Measurements from ENCODE around the gene MLX.
"Not testable (repeated sequence)": the region's sequence is repeated elsewhere in the genome, so short reads cannot be mapped to it uniquely, and the experiment has no call there.

MLX gene

DNA sequence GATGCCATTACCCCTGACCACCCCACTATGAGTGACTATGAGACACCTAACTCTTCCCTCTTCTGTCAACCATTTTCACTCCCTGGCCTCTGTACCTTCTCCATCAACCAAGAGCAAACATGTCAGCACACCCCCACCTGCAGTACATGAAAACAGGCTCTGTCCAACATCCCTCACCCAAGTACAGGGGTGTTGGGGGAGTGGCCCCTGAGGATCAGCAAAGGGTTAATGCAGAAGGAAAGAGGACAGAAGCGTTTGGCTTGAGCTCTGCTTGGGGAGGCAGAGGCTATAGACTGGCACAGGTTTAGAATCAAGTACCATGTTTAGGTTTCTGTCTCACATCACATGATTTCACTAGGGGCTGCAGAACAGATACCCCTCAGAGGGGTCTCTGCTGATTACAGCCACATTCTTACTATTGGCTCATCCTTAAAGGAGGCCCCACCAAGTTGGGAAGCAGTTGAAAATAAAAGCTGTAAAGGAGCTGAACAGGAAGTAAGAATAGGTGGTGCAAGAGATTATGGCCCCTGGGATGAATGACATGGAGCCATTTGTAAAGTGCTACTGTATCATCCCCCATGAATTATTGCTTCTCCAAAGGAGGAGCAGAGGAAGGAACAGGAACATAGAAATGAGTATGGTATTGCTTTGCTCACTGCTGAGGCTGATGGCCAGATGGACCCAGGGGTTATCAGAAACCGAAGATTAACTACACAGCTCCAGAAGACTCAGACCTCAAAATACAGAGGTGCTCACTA lies 13.1 kb downstream of the MLX start:
- no peak for DNase-seq (ENCODE audit: low read depth)

DNA sequence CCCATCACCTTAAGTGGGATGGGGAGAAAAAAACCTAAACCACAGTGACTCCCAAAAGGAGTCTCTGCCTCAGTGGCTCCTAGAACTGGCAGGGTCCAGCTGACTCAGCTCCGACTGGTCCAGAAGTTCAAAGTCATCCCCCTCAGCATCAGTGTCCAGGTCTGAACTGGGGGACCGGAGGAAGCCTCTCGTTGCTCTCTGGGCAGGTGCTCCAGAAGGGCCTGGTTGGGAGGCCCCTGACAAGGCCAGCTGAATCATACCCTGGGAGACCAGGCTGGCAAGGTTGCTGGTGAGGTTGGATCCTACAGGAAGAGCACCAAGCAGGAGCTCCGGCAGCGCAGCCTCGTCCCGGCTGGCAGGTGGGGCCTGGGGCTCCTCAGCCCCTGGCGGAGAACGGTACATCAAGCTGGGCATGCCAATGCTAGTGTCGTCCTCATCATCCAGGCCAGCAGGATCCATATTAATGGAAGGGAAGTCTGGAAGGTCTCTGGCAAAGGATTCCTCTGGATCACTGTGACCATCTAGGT lies 14.9 kb downstream of the MLX start:
- no peak for DNase-seq (ENCODE audit: low read depth)

- DNase-seq (ENCODE audit: low read depth) = no peak
Observed at GRCh38 chr17:42584880-42585279, 18.0 kb downstream of the MLX start.

DNA sequence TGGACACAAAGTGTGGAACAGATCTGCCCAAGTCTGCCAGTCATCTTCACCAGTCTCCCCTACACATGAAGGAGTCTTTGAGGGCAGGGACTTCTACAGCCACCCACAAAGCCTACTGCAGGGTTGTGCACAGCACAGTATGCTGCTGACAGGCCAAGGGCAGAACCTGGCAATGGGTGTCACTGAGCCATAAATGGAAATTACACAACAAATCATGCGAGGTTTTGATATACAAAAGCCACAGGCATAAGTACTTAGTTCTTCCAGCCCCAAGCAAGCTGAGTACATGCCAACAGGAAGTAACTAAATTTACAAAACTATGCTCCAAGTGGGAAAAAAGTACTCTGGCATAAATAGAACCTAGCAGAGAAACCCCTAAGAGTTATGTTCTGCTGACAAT lies 18.5 kb downstream of the MLX start:
- DNase-seq (ENCODE audit: low read depth) = no peak

DNA sequence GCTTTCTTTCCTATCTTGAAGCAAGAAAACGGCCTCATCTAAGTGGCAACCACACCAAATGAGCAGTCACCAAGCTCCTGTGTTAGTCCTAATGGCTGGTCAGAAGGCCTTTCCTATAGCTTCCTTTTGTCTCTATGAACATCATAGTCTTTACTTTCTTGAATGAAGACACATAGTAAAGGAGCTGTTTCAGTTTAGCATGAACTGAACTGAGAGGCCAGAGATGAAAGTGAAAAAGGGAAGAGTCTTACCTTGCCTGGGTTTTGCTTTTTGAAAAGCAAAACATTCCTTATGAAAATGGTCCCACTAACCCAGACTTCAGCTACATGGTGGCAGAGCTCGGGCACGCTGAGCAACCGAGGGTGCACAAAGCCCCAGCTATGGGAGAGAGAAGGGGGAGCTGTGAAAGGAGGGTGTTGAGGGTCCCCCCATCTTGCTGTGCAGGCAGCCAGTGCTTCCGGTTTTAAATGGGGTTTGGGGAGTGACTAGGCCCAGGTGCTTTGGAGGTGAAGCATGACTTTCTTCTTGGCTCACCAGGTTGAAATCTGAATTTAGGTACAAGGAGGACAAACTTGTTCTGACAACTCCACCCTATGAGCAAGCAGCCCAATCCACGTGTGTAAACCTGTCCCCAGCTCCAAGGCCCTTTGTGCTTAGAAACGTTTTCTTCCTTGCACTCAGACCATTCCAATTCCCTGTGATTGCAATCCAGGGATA lies 19.8 kb downstream of the MLX start:
- no peak for DNase-seq (ENCODE audit: low read depth)

DNA sequence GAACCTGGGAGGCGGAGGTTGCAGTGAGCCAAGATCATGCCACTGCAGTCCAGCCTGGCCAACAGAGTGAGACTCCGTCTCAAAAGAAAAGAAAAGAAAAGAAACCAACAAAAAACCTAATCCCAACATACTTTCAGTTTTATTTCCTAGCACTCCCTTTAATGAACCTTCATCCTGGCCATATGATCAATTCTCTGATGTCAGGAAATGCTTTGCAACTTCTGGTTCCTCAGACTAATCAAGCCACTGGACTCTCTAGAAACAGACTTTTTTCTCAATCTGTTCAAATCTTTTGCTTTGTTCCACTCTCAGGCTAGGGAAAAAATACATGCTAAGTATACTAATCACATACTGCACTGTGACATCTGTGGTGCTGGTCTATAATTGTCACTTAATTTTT lies 24.0 kb downstream of the MLX start:
- no peak for DNase-seq (ENCODE audit: low read depth)

DNA sequence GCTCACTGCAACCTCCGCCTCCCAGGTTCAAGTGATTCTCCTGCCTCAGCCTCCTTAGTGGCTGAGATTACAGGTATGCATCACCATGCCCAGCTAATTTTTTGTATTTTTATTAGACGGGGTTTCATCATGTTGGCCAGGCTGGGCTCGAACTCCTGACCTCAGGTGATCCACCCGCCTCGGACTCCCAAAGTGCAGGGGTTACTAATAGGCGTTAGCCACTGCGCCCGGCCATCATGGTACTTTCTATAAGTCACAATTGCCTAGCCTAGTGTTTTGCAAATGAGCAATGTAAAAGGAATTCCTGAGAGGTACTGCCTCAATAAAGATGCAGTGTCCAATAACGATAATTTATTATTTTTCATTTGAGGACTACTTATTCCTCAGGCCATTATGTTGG lies 24.5 kb downstream of the MLX start:
- DNase-seq (ENCODE audit: low read depth) = no peak

- no peak for DNase-seq (ENCODE audit: low read depth)
Observed at GRCh38 chr17:42596386-42596785, 29.5 kb downstream of the MLX start.

DNA sequence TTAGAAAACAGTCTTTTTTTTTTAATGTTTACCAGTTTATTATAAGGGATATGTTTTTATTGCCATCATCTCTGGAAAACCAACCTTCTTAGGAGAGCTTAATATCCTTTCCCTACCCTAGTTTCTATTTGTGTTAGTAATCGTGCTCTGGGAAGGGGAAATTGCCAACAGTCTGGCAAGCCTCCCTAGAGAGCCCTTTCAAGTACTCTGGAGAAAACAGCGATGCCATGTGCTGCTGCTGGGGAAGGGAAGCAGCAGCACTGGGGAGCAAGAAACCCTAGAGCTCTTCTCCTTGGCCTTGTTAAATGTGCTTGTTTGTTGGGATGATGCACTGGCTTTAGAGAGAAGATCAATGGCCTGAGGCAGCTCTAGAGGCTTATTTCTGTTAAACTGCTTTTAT lies 32.0 kb downstream of the MLX start:
- no peak for DNase-seq (ENCODE audit: low read depth)

DNA sequence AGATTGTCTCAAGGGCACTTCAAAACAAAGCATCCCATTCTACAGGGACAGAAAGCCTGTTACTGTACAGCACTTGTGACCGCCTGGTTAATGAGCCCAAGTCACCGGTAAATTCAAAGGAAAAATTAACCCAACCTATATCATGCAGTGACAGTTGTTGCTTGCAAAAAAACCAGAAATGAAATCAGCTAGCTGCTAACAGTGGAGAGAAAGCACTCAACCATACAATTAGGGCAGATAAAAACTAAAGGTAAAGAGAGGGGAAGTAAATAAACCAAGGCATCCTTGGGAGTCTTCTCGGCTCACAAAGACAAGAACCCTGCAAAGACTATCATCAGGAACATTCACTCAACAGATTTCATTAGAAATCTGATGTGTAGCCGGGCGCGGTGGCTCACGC lies 36.4 kb downstream of the MLX start:
- DNase-seq (ENCODE audit: low read depth) = no peak

DNA sequence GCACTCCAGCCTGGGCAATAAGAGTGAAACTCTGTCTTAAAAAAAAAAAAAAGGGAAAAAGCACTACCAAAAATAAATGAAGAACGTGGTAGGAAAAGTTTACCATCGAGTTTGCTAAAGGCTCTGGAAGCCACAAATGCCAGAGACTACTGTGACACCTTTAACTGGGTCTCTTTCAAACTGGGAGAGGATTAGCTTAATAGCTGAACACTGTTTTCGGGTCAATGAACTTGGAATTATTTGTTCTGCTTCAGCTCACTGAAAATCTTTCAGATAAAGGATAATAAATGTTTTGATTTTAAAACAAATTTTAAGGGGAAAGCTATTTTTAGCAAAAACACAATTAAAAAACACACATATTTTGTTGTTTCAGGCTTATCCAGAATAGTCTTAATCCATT lies 40.9 kb downstream of the MLX start:
- DNase-seq (ENCODE audit: low read depth) = no peak

DNA sequence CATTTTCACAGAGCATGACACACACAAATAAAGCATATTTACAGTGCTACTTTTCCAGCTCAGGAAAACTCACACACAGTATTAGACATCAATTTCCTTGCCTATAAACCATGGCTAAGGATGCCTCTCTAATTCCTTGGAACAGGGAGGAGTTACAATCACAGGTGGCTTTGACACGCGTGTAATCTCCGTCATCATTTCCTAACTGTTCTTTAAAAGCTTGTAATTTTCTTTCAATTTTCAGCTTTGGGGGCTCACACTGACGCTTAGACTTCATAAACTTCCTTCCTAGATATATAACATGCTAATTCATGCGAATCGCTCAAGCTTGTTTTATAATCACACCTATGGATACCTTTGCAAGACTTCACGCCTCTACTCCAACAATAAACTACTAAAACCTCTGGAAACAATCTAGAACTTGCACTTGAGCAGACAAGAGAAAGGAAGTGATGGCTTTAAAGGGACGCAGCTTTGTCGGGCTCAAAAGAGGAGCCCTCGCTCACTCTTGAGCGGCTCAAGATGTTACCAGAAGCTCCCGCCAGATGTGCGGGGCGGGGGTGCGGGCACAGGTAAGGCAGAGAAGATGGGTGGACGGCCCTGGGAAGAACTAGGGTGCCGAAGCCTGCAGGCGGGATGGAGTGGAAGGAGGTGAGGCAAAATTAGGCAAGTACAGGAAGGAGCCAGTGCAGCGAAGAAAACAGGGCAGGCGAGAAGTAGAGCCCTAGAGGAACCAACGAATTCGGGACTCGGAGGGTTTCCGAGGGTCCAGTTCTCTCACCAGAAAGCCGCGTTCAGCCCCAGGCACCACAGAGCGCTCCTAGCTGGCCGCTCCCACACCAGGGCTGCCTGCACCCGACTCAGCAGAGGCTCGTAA lies 41.6 kb downstream of the MLX start:
- no peak for DNase-seq (ENCODE audit: low read depth)

DNA sequence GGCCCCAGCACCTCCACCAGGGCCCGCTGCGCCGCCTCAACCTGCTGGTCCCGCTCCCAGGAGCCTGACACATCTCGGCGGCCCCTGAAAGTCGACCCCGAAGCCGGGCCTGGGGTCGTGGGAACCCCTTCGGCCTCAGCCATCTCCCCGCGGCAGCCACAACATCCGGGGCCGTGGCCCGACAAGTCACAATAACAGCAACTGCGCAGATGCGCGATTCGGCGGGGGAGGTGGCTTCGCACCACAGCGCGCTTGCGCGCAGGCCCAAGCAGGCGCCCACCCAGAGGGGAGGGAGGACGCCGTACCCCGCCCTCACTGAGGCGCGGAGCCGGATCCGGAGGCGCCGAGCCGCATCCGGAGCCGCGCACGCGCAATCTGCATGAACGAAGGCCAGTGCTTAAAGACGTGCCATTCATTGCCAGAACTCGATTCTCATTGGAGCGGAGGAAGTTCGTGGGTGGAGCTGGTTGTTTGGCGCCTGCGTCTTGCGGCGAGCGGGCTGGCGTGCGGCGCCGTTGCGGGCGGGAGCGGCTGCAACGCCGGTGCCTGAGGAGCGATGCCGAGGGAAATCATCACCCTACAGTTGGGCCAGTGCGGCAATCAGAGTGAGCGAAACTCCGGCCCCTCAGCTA lies 42.4 kb downstream of the MLX start, which contains the start of the genes RETREG3 and TUBG1:
Gene RETREG3, minus strand, starts transcription at position 193 of the 632 bp plus-strand sequence. Its CDS starts 50 bp downstream, at position 143.
Gene TUBG1, plus strand, starts transcription at position 502 of the 632 bp plus-strand sequence. Its CDS starts 55 bp downstream, at position 557.
- DNase-seq (ENCODE audit: low read depth) = peak; percentile 99

DNA sequence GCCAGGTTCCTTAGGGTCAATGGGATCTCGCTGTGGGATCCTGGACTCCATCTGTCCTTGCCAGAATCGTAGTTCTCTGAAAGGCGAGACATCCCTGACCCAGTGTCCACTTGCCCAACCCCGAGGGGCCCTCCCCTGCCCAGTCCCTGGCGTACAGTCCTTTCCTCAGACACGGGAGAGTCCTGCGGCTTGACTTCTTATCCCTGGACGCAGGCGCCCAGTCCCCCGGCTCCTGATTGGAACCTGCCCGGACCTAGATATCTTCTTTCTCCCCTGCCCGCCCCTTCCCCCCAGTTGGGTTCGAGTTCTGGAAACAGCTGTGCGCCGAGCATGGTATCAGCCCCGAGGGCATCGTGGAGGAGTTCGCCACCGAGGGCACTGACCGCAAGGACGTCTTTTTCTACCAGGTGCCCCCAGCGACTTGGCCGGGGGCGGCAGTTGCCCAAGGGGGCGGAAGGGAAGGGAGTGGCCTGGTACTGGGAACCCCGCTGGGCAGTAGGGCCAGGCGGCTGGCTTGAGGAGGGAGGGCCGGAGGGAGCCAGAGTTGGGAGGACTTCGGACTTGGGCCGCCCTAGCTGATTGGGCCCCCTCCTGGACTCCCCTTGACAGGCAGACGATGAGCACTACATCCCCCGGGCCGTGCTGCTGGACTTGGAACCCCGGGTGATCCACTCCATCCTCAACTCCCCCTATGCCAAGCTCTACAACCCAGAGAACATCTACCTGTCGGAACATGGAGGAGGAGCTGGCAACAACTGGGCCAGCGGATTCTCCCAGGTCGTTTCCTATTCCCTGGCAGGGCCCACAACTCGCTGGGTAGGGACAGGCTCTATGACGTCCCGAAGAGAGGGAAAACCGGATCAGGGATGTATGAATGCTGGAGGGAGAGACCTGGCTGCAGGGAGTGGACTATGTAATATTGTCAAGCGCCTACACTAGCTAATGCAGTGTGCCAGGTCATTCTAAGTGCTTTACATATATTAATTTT lies 43.2 kb downstream of the MLX start:
- not testable (repeated sequence) for DNase-seq (ENCODE audit: low read depth)

DNA sequence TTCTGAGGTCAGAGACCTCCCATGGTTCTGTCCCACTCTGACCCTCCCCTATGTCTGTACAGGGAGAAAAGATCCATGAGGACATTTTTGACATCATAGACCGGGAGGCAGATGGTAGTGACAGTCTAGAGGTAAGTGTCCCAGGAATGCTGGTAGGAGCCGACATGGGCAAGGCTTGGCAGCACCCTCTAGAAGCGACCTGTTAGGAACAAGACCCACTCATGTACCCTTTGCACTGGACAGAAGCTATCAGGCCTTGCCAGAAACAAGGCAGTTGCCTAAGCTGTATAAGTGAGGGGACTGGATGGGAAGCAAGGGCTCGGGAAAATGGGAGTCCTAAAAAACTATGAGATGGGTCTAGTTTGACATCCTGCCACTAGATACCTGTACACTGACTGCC lies 45.1 kb downstream of the MLX start:
- no peak for DNase-seq (ENCODE audit: low read depth)

DNA sequence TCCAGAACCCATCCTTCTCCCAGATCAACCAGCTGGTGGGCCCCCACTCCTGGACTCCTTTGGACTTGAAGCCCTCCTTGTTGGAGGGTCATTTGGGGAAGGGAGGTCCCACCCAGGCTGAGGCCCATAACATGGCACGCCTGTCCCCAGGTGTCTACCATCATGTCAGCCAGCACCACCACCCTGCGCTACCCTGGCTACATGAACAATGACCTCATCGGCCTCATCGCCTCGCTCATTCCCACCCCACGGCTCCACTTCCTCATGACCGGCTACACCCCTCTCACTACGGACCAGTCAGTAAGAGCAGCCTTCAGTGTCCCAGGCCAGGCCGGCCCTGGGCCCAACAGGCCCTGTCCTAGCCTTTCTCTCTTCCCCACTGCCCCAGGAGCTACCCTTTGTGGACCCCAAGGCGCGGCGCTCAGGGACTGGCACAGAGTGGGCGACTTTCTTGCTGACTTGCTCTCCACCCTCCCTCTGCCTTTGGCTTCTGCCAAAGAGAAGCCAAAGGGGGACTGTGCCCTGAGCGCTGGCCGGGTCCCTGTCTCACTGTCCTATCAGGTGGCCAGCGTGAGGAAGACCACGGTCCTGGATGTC lies 46.9 kb downstream of the MLX start:
- DNase-seq (ENCODE audit: low read depth) = no peak

DNA sequence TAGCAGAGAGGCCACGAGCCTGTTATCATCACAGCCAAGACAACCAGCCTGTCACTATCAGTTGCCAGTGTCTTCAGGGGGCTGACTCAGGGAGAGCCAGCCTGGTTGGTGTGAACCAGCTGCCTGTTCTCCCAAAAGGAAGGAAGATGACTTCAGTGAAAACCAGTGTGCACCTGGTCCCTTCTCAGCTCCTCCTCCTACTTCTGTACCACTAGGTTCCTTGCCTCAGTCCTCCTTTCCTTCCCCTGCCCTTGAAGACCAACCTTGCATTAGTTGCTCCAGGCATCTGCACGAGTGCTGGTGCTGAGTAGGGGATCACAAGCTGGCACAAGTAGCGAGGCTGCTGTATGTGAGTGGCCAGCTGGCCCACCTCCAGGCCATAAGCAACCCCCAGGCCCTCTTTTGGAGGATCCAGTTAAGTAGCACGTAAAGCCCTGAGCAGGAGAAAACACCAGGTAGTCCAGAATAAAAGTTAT lies 51.1 kb downstream of the MLX start:
- DNase-seq (ENCODE audit: low read depth) = no peak

DNA sequence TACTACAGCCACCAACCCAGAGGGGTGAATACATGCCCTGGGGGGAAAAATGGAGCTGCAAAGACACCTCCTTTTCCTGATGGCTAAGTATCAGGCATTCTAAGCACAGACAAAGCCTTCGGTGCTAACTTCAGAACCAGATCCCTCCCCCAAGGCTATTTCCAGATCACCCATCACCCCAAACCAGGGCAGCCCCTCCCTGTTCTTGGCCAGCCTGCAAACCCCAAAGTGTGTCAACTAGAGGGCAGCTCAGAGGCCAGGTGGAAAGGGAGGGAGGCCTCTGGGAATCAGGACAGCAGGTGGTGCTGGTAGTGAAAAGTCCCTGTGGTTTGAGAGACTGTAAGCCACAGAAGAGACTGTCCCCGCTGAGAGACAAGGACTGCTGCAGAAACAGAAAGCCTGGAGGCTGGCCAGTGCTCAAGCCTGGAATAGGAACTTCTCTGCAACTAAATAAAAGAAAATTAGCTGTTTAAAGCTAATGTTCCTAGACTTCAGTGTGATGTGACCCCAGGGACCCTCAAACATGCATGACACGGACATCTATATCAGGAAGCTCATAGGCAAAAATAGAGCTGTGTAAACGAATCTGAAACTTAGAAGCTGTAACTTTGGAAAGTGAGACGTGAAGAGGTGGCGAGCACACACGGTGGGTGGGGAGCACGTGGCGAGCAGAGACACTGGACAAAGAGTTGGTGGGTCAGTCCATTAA lies 51.7 kb downstream of the MLX start:
- DNase-seq (ENCODE audit: low read depth) = no peak

GRCh38 chr17:42621987-42622386 lies 55.1 kb downstream of the MLX start:
- not testable (repeated sequence) for DNase-seq (ENCODE audit: low read depth)

Data from stimulated activated CD8-positive, alpha-beta memory T cell treated with anti-CD3 and anti-CD28 coated beads, Interleukin-12 subunit alpha, Interleukin-12 subunit beta, amount 100 ng/mL, for 1 hour (primary cell).